Measurements from ENCODE around the gene H1-8.

DNA sequence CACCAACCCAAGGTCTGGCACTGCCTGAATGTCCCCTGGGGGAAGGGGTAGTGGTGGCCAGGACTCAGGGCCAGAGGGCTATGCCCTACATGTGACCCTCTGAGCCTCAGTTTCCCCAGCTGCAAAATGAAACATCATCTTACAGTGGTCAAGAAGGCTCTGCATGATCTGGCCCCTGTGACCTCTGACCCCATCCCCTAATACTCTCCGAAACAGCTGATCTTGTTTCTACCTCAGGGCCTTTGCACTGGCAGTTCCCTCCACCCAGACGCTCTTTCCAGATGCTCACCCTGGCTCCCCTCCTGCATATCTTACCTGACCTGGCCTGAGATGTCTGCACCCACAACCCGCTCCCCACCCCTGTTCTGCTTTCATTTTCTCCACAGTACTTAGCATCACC lies 41.7 kb downstream of the H1-8 start:
- TF ChIP-seq, protein P1, sequence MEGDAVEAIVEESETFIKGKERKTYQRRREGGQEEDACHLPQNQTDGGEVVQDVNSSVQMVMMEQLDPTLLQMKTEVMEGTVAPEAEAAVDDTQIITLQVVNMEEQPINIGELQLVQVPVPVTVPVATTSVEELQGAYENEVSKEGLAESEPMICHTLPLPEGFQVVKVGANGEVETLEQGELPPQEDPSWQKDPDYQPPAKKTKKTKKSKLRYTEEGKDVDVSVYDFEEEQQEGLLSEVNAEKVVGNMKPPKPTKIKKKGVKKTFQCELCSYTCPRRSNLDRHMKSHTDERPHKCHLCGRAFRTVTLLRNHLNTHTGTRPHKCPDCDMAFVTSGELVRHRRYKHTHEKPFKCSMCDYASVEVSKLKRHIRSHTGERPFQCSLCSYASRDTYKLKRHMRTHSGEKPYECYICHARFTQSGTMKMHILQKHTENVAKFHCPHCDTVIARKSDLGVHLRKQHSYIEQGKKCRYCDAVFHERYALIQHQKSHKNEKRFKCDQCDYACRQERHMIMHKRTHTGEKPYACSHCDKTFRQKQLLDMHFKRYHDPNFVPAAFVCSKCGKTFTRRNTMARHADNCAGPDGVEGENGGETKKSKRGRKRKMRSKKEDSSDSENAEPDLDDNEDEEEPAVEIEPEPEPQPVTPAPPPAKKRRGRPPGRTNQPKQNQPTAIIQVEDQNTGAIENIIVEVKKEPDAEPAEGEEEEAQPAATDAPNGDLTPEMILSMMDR (IDR thresholded peaks at IDR 0.05), result no peak
- TF ChIP-seq POLR2A (IDR thresholded peaks at IDR 0.05), result no peak
